ENCODE results near the gene GRIA3. TPM values are rescaled to one million over a fixed set of nuclear protein-coding genes. Genes with fewer than 3 reads are reported as not detected.
A peak's percentile ranks its signal among the peaks of the same experiment; 100 is the strongest.

Gene GRIA3
- total RNA-seq, 1 donor from 2014 or later, result 4.6 TPM

DNA sequence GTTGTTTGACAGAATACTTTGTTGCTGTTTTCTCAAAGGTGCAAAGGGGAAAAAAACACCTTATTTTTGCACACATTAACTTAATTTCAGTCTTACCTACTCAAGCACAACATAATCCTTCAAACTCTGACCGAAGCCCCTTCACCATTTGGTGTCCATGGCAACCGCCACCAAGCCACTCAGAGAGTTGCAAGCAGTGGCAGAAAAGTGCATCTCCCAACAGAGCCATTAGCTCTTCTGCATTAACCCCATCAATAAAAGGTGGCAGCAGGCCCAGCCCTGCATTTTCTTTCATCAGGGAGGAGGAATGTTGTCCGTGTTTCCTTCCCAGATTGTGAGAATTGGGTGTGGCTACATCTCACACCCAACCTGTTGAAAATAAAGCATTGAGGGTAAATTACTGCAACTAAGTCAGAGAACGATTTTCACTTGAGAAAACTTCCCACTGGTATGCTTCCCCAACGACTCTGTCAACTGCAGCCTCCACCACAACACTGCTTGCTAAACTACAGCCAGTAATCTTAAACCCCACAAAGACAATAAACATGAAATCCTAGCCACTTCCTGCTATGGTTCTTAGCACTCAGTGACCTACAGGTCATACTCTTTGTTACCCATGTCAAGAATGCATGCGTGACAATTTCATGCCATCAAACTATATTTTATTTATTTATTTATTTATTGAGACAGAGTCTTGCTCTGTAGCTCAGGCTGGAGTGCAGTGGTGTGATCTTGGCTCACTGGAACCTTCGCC is 154.0 kb downstream of the GRIA3 start:
- no peaks in the 10 kb centered on the region for H3K36me3 Mint-ChIP-seq
- Histone ChIP-seq H3K79me2 (ENCODE audit: low read depth) (no peaks in the 10 kb centered on the region), H3K36me3 (no peaks in the 10 kb centered on the region), H4K20me1 (ENCODE audit: low read depth) (no peaks in the 10 kb centered on the region), H3K4me2 (no peak overlapping the region), H2AFZ (replicated peaks) (no peak overlapping the region), H3K4me3 (no peak overlapping the region), H3K9ac (no peak overlapping the region), H3K27ac (no peak overlapping the region), H3F3A (ENCODE audit: low read depth) (no peaks in the 10 kb centered on the region), H3K9me3 (ENCODE audit: low read depth) (no peaks in the 10 kb centered on the region), H3K4me1 (peaks cover 22% of the 10 kb centered on the region), H3K27me3 (no peaks in the 10 kb centered on the region)
- no peak overlapping the region for H3K4me3 Mint-ChIP-seq
- no peaks in the 10 kb centered on the region for H3K9me3 Mint-ChIP-seq
- no peak overlapping the region for H3K27ac Mint-ChIP-seq
- peaks cover 16% of the 10 kb centered on the region for H3K4me1 Mint-ChIP-seq
- no peaks in the 10 kb centered on the region for H3K27me3 Mint-ChIP-seq (ENCODE audit: insufficient read depth, low read depth)
- no peak for TF ChIP-seq EZH2 (IDR thresholded peaks at IDR 0.05)
- no peak for TF ChIP-seq EZH2phosphoT487 (IDR thresholded peaks at IDR 0.05)
- TF ChIP-seq, protein P1, sequence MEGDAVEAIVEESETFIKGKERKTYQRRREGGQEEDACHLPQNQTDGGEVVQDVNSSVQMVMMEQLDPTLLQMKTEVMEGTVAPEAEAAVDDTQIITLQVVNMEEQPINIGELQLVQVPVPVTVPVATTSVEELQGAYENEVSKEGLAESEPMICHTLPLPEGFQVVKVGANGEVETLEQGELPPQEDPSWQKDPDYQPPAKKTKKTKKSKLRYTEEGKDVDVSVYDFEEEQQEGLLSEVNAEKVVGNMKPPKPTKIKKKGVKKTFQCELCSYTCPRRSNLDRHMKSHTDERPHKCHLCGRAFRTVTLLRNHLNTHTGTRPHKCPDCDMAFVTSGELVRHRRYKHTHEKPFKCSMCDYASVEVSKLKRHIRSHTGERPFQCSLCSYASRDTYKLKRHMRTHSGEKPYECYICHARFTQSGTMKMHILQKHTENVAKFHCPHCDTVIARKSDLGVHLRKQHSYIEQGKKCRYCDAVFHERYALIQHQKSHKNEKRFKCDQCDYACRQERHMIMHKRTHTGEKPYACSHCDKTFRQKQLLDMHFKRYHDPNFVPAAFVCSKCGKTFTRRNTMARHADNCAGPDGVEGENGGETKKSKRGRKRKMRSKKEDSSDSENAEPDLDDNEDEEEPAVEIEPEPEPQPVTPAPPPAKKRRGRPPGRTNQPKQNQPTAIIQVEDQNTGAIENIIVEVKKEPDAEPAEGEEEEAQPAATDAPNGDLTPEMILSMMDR (IDR thresholded peaks at IDR 0.05), result no peak
- DNase-seq (ENCODE audit: low spot score), result no peak

DNA sequence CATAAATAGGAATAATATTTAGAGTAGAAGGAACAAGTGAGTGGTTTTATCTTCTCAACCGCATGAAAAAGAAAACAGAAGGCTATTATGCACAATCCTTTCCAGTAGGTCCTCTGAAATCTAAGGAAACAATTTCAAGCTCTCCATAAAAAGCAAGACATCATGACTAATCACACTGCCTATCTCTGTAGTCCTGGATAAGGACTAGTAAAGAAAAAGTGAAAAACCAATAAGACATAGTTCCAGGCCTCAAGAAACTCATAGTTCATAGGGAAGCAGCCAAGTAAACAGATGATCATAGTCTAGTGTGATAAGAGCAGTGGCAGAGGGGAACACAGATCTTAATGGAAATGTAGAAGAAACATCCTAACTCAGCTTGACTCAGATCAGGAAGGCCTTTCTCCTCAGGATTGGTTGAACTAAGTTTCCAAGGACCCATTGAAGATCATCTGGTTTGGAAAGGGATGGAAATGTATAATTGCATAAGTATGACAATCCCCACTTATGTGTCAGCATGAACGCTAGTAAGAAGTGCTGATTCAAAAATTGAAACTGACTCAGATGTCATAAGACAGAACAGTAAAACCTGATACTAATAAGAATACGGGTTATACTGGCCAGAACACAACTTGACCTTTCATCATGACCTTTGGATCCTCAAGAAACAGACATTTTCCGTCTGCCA is 155.3 kb downstream of the GRIA3 start:
- no peak overlapping the region for H3K4me2 ChIP-seq
- Mint-ChIP-seq H3K36me3 (no peaks in the 10 kb centered on the region), H3K9me3 (no peaks in the 10 kb centered on the region), H3K4me3 (no peak overlapping the region), H3K27me3 (ENCODE audit: insufficient read depth, low read depth) (no peaks in the 10 kb centered on the region), H3K27ac (no peak overlapping the region), H3K4me1 (peaks cover 16% of the 10 kb centered on the region)
- H3K9me3 ChIP-seq (ENCODE audit: low read depth), result no peaks in the 10 kb centered on the region
- H3K79me2 ChIP-seq (ENCODE audit: low read depth), result no peaks in the 10 kb centered on the region
- H3K36me3 ChIP-seq, result no peaks in the 10 kb centered on the region
- H3K9ac ChIP-seq, result no peak overlapping the region
- H3K27me3 ChIP-seq, result no peaks in the 10 kb centered on the region
- no peaks in the 10 kb centered on the region for H3F3A ChIP-seq (ENCODE audit: low read depth)
- H3K27ac ChIP-seq, result no peak overlapping the region
- no peaks in the 10 kb centered on the region for H4K20me1 ChIP-seq (ENCODE audit: low read depth)
- H2AFZ ChIP-seq (replicated peaks), result no peak overlapping the region
- no peak overlapping the region for H3K4me3 ChIP-seq
- H3K4me1 ChIP-seq, result peaks cover 22% of the 10 kb centered on the region
- TF ChIP-seq, protein P1 (IDR thresholded peaks at IDR 0.05), result no peak
- TF ChIP-seq EZH2phosphoT487 (IDR thresholded peaks at IDR 0.05) (no peak), EZH2 (IDR thresholded peaks at IDR 0.05) (no peak)
- no peak for DNase-seq (ENCODE audit: low spot score)

DNA sequence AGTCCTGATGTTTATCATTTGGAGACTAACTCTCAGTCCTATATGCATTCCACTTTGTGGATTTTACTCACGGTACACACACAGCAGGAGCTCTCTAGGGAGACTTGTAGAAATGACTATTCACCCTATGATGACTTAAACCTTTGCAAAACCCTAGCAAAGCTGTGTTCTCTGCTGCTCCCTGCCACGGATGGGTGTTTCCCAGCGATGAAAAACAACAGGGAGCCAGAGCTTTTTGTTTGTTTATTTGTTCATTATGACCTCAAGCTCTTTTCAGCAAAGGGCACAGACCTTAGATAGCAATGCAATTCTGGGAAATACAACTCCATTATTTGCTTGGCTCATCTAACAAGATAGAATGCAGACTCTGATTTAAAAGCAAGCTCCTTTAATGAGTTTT is 156.6 kb downstream of the GRIA3 start:
- TF ChIP-seq, protein P1 (IDR thresholded peaks at IDR 0.05), result no peak
- TF ChIP-seq EZH2 (IDR thresholded peaks at IDR 0.05) (no peak), EZH2phosphoT487 (IDR thresholded peaks at IDR 0.05) (no peak)
- H3F3A ChIP-seq (ENCODE audit: low read depth), result no peaks in the 10 kb centered on the region
- no peak overlapping the region for H2AFZ ChIP-seq (replicated peaks)
- H4K20me1 ChIP-seq (ENCODE audit: low read depth), result no peaks in the 10 kb centered on the region
- Mint-ChIP-seq H3K27me3 (ENCODE audit: insufficient read depth, low read depth) (no peaks in the 10 kb centered on the region), H3K36me3 (no peaks in the 10 kb centered on the region), H3K9me3 (no peaks in the 10 kb centered on the region), H3K4me3 (no peak overlapping the region), H3K4me1 (peaks cover 16% of the 10 kb centered on the region), H3K27ac (no peak overlapping the region)
- no peaks in the 10 kb centered on the region for H3K9me3 ChIP-seq (ENCODE audit: low read depth)
- no peaks in the 10 kb centered on the region for H3K79me2 ChIP-seq (ENCODE audit: low read depth)
- H3K4me1 ChIP-seq, result peaks cover 22% of the 10 kb centered on the region
- H3K4me2 ChIP-seq, result no peak overlapping the region
- H3K27me3 ChIP-seq, result no peaks in the 10 kb centered on the region
- H3K36me3 ChIP-seq, result no peaks in the 10 kb centered on the region
- H3K9ac ChIP-seq, result no peak overlapping the region
- DNase-seq (ENCODE audit: low spot score), result peak; percentile 28
- no peak overlapping the region for H3K4me3 ChIP-seq
- H3K27ac ChIP-seq, result no peak overlapping the region

Data from neural progenitor cell (in vitro differentiated cells).